OCI-LY1 (cell line): ENCODE data around the gene TXNRD2.

Experiments used
- CTCF ChIP-seq: fragments of 200-600 bp; sonication (generic), shearing (Covaris generic); IDR thresholded peaks from 2 replicates; pipeline ENCODE4 v1.5.1; 2017; ENCODE audit warnings: mild to moderate bottlenecking, antibody characterized with exemption, low read length, moderate library complexity, mixed read lengths
- EZH2 ChIP-seq: fragments of 200-600 bp; sonication (generic), shearing (Covaris generic); IDR thresholded peaks from 2 replicates; pipeline ENCODE4 v1.8.0; 2017; ENCODE audit warnings: borderline replicate concordance, mixed run types, mild to moderate bottlenecking, antibody characterized with exemption, low read length, moderate library complexity, mixed read lengths

- TF ChIP-seq CTCF (no peak), EZH2 (no peak)
Measured at GRCh38 chr22:19832476-19833108, 109.0 kb downstream of the TXNRD2 start.
